Lower leg skin (tissue), 3 donors: ENCODE measurements around the gene RAD18.

Experiments
- POLR2A ChIP-seq, 2 donors: fragments of 450-650 bp; IDR thresholded peaks; one replicate each; pipeline ENCODE4 v1.6.1; 2016 to 2017; ENCODE audit warnings: antibody characterized with exemption in 2 of 2, mild to moderate bottlenecking in 1 of 2, moderate library complexity in 1 of 2
- TF ChIP-seq, protein P1 (sequence below), 3 donors: fragments of 450-650 bp; IDR thresholded peaks; one replicate each; pipeline ENCODE4 v1.5.1; 2016; ENCODE audit warnings: antibody characterized with exemption in 3 of 3, mild to moderate bottlenecking in 3 of 3, moderate library complexity in 2 of 3

DNA sequence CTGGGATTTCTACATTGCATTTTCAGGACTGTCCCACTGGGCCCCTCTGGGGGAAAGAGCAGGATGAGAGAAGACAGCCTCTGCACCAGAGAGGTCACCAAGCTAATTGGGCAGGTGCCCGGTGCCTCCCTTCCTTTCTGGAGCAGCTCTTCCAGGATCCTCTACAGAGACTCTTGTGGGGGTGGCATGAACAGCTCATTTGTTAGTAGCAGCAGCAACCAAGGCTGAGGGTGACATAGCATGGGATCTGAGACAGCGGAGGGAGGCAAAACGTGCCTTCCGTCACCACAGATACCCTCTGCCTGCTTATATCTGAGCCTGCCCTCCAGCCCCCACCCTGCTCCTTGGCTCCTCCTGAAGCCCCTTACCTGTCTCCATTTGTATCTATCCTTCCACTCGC lies 110.8 kb downstream of the RAD18 start:
- TF ChIP-seq, protein P1, sequence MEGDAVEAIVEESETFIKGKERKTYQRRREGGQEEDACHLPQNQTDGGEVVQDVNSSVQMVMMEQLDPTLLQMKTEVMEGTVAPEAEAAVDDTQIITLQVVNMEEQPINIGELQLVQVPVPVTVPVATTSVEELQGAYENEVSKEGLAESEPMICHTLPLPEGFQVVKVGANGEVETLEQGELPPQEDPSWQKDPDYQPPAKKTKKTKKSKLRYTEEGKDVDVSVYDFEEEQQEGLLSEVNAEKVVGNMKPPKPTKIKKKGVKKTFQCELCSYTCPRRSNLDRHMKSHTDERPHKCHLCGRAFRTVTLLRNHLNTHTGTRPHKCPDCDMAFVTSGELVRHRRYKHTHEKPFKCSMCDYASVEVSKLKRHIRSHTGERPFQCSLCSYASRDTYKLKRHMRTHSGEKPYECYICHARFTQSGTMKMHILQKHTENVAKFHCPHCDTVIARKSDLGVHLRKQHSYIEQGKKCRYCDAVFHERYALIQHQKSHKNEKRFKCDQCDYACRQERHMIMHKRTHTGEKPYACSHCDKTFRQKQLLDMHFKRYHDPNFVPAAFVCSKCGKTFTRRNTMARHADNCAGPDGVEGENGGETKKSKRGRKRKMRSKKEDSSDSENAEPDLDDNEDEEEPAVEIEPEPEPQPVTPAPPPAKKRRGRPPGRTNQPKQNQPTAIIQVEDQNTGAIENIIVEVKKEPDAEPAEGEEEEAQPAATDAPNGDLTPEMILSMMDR (IDR thresholded peaks at IDR 0.05): no peak
- TF ChIP-seq POLR2A (IDR thresholded peaks at IDR 0.05): no peak
